Stimulated activated CD4-positive, alpha-beta T cell treated with anti-CD3 and anti-CD28 coated beads, Interleukin-15, amount 100 ng/mL, for 1 hour (primary cell): Measurements from ENCODE around the gene ZNF777.
"Not testable (repeated sequence)": the region's sequence is repeated elsewhere in the genome, so short reads cannot be mapped to it uniquely, and the experiment has no call there.

Experiments used
- DNase-seq, 2 donors: peaks; one replicate each; pipeline ENCODE4 v3.0.0-alpha.2; 2020; ENCODE audit warnings: low read depth in 1 of 2, low spot score in 1 of 2

ZNF777 gene

DNA sequence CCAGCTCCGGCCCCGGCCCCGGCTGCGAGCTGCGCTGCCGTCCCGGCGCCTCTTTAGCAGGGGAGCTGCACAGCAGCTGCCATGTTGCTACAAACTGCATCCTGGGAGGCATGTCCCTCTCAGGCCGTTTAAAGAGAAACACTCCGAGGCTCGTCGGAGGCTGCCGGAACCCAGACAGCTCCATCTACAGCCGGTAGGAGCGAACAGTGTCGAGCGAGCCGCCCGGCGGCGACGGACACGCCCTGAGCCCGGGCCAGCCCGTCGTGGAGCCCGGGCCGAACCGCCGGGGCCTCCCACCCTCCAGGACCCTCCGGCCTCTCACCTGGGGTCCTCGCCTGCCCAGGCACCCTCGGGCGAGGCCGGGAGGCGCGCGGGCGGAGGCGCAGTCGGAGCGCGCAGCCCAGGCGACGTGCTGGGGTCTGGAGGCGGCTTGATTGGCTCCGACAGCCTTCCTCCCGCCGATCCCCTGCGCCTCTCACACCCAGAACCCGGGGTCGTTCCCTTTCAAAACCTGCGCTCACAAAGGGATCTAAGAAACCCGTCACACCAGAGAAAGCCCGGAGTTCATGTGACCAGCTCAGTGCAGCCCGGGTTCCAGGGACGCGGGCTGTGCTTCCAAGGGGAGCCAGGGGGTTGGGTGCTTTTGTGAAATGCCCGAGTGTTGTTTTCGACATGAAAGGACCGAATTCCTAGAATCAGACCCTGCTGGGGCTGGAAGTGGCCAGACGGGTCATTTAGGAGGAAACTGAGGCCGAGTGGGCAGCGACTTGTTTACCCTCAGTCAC lies at the start of gene ZNF777:
Gene ZNF777 (minus strand): TSS at position 570 of the 785 bp plus-strand sequence. CDS start 5,040 bp downstream, outside the sequence.
- DNase-seq = peak; percentile 64 to 69

DNA sequence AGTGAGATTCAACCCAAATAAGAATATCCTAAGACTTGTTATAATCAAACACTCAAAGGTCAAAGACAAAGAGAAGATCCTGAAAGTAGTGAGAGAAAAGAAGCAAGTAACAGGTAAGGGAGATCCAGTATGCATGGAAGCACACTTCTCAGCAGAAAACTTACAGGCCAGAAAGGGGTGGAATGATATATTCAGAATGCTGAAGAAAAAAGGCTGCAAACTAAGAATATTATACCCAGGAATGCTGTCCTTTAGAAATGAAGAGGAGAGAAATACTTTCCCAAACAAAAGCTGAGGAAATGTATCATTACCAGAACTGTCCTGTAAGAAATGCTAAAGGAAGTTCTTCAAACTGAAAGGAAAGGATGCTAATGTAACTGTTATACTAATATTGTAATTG lies 49.4 kb upstream of the ZNF777 start:
- no peak for DNase-seq

DNA sequence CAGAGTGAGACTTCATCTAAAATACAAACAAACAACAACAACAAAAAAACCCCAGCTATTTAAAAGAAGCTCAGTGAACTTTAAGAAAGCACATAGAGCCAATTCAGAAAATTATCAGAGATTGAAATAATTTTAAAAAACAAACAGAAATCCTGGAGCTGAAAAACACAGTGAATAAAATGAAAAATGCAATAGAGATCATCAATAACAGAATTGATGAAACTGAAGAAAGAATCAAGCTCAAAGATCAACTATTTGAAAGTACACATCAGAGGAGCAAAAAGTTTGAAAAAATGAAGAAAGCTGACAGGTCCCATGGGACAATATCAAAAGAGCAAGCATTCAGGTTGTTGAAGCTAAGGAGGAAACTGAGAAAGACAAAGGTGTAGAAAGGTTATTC lies 48.9 kb upstream of the ZNF777 start:
- DNase-seq = no peak

DNA sequence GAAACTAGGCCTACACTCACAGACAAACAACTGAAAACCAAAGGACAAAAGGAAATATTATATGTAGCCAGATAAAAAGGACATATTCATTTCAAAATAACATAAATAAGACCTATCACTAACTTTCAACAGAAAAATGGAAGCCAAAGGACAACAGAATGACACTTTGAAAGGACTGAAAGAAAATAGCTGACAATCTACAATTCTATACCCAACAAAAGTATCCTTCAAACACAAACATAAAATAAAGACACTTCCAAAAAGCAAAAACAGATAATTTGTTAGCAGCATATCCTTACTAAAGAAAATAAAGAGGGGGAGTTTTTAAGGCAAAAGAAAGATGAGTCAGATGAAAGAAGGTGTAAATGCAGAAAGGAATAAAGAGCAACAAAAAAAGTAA lies 44.7 kb upstream of the ZNF777 start:
- no peak for DNase-seq

DNA sequence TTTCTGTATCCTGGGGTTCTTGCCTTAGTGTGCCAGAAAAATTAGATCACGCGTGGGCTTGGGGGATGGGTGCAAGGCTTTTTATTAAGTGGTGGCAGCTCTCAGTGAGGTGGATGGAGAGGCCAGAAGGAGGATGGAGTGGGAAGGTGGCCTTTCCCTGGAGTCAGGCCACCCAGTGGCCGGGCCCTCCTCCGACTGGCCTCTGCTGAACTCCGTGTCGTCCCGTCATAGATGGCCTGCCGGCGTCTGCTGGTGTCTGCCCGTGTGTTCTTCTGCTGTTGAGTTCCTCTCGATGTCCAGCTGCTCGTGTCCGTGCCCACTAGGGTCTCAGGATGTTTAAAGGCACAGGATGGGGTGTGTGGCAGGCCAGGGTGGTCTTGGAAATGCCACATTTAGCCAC lies 40.8 kb upstream of the ZNF777 start:
- no peak for DNase-seq

DNA sequence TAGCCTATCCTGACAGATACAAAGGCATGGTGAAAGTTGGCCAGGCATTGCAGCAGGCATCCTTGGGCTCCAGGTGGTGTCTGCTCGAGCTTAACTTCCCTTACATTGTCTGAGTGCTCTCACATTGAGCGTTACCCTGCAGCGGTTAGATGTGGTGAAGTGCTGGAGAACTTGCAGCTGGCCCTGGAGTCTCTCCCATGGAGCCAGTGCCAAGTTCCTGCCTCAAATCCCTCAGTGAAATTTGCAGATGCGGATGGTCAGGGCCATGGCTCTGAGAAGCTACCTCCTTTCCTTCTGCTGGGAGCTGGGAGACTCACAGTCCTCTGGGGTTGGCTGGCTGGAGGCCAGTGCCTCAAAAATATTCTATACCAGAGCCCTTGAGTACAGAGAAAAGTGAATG lies 40.0 kb upstream of the ZNF777 start:
- DNase-seq = no peak

DNA sequence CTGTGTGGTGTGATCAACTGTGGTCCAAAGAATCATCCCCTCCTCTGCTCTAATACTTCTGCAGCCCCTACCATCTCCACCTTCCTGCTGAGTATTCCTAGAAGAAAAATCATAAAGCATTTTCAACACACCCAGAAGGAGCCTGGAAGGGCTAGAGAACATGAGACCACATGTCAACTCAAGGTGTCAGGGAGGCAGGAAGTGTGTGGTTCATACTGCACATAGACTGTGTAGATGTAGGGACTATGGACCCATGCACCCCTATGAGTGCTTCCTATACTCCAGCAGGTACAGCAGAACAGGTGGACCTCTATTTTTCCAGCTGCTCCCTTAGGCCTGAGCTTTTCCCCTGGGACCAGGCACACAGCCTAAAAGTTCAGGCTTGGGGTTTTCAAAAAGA lies 39.3 kb upstream of the ZNF777 start:
- no peak for DNase-seq

DNA sequence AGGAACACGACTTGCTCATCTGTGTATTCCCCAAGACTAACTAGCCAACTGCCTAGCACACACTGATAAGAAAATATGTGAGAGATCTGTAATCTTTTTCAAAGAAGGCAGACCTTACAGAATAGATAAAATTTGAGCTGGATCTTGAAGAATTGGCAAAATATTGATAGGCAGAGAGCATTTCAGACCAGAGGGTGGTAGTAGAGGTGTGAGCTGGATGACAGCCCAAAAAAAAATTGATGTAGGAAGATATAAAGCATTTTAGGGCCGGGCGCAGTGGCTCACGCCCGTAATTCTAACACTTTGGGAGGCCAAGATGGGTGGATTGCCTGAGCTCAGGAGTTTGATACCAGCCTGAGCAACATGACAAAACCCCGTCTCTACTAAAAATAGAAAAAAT lies 37.9 kb upstream of the ZNF777 start:
- no peak for DNase-seq

DNA sequence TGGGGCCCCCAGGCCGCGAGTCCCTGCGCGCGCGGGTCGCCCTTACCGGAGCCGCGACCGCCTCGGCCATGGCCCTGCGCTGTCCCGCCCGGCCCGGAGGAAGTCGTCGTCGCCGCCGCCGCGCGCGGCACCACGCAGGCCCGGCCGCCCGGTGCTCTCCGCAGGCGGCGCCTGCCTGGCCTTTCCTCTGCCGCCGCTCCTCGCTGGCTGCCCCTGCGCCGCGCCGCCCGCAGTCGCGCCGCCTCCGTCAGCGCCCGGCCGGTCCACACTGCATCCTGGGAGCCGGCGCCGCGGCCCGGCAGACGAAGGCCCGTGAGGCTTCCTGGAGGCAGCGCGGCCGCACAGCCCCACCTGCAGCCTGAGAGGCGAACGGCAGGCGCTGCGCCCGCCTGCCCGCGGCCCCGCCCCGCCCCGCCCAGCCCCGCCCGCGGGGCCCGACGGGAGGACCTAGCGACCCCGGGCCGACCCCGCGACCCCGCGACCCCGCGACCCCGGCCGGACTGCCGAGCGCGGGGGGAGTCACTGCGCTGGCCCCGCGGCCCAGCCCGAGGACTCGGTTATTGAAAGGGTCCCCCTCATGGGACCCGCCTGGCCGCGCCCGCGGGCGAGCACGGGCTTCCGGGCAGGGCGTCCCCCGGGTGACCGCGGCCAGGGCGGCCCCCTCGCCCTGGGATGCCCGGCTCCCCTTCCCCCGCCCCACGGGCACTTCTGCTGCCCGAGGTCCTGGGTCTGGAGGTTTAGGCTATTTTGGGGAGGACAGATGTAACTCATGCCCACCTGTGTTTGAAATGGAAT lies 36.8 kb upstream of the ZNF777 start, which contains the start of gene ZNF746:
Gene ZNF746 (minus strand): TSS at position 343 of the 795 bp plus-strand sequence. CDS start 273 bp downstream, at position 70.
- peak; percentile 65 to 76 for DNase-seq

DNA sequence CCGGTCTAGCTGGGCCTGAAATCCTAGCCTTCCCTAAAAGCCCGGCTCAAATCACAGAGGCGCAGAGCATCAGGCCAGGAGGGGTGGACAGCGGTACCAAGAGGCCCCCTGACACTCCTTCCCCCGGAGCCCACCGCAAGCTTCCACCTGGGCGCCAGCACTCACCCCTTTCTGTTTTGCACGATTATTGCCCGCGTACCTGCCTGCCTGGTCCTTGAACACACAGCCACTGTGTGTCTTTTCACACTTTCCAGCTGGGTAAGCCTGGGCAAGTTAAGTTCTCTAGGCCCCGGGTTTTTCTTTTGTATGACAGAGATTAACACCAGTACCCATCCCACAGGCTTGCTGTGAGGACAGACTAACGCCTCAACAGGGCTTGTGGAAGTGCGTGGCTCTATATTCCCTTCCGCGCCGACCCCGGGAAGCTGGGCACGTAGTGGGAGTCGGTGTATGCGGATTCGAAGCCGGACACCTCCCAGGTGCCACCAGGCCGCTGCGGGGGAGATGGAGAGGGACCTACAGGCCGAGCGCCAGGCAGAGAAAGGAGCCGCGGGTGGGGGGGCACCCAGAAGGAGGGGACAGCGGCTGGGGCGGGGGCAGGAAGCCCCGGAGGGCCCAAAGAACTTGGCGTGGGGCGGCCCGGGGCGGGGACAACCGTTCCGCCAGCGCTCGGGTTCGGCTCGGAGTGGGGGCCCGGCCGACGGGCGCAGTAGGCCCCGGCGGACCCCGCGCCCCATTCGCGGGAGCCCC lies 36.0 kb upstream of the ZNF777 start:
- peak; percentile 15 to 42 for DNase-seq

DNA sequence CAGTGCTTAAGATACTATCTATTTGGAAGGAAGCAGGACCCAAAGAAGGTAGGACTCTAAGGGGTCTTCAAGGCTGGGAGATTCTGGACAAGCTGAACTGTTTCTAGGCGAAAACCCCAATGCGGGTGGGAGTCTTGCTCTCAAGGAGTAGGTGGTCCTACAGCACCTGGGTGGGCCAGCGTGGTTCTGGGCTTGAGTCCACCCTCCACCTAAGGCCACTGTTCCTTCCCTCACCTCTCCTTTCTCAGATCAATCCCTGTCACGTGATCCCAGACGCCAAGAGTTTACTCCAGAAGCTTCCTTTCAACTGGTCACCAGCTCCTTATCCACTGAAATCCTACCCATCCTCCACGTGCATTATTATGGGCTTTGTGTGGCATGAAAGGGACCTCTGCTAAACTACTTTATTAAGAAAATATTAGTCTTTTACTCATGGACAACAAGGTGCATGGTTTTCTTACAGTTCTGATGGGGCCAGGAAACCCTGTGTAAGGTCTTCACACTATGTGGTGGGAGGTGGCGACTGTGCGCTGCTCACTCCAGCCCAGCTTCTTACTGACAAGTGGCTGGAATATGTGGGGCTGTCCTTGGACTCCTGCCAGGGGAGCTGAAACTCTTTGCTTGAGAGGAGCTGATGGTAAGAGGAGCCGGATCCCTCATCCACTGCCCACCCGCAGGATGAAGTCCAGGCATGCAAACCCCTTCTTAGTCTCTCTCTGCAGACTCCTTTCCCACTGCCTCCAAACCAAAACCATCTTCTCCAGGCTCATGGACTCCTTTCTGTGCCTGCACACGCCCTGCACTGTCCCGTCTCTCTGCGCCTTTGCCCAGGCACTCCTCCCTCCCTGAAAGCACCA lies 35.2 kb upstream of the ZNF777 start:
- no peak for DNase-seq

DNA sequence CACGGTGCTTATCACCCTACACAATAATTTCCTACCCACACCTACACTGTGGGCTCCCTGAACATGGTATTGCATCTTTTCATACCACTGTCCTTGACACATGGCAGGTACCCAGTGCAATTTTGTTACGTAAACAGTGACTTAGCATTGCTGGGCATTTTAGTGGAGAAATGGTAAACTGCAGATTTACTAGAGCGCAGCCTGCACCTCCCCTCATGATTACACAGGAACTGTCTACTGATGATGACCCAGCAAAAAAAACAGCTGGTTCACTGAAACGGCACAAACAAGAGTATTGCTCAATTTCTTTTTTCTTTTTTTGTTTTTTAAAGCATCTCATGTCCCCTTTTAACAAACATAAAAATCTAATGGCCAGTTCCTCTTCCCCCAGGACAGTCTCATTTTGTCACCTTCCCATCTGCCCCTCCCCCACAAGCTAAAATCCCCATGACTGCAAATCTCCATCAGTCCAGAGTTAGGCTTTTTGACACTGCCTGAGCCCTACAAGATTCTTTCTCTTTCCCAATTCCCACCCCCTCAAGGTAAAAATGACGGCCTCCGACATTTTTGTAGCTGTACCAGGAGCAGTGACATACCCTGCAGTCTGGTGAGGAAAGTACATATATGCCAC lies 34.0 kb upstream of the ZNF777 start:
- DNase-seq = no peak

DNA sequence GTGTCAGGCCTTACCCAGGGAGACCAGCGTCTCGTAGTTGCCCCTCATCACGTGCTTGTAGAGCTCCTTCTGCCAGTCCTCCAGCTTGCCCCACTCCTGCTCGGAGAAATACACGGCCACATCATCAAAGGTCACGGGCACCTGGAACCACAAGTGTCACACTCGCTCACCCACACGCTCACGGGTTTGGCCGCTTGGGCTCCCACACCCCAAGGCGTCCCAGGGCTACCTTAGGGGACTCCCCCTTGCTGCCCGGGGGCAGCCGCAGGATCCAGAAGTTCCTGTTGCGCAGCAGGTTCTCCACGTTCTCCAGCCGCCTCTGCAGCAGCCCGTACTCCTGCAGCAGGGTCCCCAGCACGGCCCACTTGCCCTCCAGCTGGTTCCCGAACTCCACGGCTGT lies 33.1 kb upstream of the ZNF777 start:
- DNase-seq = not testable (repeated sequence)

DNA sequence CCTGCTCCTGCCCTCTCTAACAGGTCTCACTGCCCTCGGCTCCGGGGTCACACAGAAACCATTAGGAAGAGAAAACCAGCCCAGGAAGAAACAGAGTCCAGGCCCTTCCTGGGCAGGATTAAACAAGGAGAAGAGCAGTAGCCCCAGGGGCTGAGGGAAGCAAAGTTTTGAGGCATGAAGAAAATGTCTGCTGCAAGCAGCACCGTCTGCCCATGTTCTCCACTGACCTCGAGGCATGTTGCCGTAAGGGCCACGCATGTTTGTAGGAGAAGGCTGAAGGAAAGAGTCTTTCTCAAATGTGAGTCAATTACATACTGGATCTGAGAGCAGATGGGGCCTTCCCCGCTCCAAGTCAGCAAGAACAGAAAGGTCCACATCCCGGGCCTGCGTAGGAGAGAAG lies 32.5 kb upstream of the ZNF777 start:
- no peak for DNase-seq

DNA sequence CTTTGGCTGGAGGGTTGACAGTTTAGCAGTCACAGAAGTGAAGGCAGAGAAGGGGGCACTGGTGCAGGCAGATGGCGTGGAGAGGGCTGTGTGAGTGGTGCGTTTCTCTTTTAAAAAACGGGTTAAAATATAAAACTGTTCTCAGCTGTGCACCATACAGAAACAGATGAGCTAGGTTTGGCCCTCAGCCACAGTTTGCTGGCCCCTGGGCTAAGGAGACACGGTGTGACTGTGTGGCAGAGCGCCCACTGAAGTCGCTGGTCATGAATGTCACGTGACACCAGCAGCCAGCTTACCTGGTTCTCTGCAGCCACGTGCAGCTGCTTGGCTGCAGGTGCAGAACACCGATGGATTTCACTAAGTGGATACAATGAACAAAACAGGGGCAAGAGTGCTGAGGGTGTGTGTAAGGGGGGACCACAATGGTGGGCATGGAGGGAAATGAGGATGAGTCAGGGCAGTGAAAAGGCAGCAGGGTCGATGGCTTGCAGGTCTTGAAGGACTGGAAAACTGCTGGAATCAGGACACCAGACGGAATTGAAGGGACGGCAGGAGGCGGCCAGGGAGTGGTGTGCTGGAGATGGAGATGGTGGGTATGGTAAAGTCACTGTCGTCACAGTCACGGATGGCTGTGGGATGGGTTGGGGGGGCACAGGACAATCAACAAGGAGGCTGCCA lies 29.4 kb upstream of the ZNF777 start:
- no peak for DNase-seq

DNA sequence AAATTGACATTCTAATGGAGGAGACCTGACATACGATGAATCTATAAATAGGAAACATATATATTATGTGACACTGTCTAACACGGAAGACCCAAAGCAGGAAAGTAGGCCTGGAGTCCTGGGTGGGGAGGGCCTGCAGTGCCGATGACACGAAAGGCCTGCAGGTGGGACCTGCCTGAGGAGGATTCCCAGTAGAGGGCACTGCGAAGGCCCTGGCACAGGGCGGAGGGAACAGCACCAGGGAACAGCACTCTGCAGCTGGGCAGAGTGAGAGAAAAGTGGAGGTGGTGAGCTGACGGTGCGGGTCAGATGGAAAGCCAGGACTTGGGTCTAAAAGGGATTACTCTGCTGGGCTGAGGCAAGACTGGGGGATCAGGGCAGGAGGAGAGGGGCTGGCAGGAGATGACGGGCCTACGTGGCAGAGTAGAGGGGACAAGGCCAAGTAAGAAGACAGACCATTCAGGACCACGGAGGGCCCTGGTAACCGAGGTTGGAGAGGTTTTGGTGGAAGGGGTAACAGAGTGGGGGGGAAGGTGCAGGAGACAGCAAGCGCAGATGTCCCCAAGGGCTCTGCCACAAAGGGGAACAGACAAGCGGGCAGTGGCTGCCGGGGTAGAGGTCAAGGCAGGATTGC lies 28.6 kb upstream of the ZNF777 start:
- no peak for DNase-seq

DNA sequence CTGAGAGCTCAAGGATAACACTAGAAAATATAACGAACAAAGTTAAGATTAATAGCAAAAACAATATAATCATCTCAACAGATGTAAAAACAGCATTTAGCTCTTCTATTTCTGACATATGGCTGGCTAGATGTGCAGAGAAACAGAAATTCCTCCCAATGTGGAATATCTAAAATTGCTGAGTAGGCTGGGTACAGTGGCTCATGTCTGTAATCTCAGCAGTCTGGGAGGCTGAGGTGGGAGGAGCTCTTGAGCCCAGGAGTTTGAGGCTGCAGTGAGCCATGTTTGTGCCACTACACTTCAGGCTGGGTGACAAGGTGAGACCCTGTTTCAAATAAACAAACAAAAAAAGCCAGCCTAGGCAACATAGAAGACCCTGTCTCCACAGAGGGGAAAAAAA lies 18.7 kb upstream of the ZNF777 start:
- no peak for DNase-seq

DNA sequence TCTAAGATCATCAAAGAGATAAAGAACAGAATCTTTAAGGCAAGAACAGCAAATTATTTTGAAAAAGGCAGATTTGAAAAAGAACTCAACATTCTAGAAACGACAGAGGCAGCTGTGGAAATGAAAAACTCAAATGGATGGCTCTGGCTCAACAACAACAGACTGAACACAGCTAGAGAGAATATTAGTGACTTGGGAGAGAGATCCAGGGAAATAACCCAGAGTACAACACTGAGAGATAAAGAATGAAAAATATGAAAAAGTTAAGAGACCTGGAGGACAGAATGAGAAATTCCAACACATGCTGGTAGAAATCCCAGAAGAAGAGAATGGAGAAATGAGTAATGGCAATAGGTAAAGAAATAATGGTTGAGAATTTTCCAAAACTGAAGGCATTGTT lies 17.9 kb upstream of the ZNF777 start:
- DNase-seq = no peak
